H9 (cell line): ENCODE results near the gene CYB5RL. TPM values are rescaled to one million over a fixed set of nuclear protein-coding genes. Genes with fewer than 3 reads are reported as not detected.

ENCODE experiments used
- DNase-seq: peaks from one replicate; pipeline ENCODE4 v3.0.0-alpha.2; 2017
- H2AFZ ChIP-seq: one replicate; pipeline ENCODE4 v1.6.1; 2013; ENCODE audit warnings: mild to moderate bottlenecking, low read length, control low read depth, moderate library complexity
- H2AK5ac ChIP-seq: 2 replicates; pipeline ENCODE4 v1.6.1; 2013; ENCODE audit warnings: low read length, control low read depth, mixed read lengths; ENCODE audit not compliant: insufficient read length
- H2BK120ac ChIP-seq: one replicate; pipeline ENCODE4 v1.6.1; 2013; ENCODE audit warnings: low read depth, mild to moderate bottlenecking, low read length, control low read depth, inconsistent platforms; ENCODE audit not compliant: poor library complexity, severe bottlenecking
- H2BK12ac ChIP-seq: 2 replicates; pipeline ENCODE4 v1.6.1; 2013; ENCODE audit warnings: low read length, control low read depth, mixed read lengths, low read depth; ENCODE audit not compliant: insufficient read length
- H2BK15ac ChIP-seq: 2 replicates; pipeline ENCODE4 v1.6.1; 2013; ENCODE audit warnings: low read depth, low read length, control low read depth
- H2BK20ac ChIP-seq: one replicate; pipeline ENCODE4 v1.6.1; 2013; ENCODE audit warnings: low read depth, mild to moderate bottlenecking, low read length, control low read depth, inconsistent platforms; ENCODE audit not compliant: poor library complexity, severe bottlenecking
- H2BK5ac ChIP-seq: 2 replicates; pipeline ENCODE4 v1.6.1; 2013; ENCODE audit warnings: low read length, control low read depth, mixed read lengths; ENCODE audit not compliant: insufficient read length
- H3K14ac ChIP-seq: 2 replicates; pipeline ENCODE4 v1.6.1; 2013; ENCODE audit warnings: low read length, control low read depth; ENCODE audit not compliant: insufficient read depth
- H3K18ac ChIP-seq: 2 replicates; pipeline ENCODE4 v1.6.1; 2013; ENCODE audit warnings: low read depth, mild to moderate bottlenecking, mixed read lengths, low read length, control low read depth; ENCODE audit not compliant: insufficient read length
- H3K23ac ChIP-seq: 2 replicates; pipeline ENCODE4 v1.6.1; 2013; ENCODE audit warnings: low read length, control low read depth, mixed read lengths, low read depth; ENCODE audit not compliant: insufficient read length
- H3K23me2 ChIP-seq: 2 replicates; pipeline ENCODE4 v1.6.1; 2013; ENCODE audit warnings: low read depth, mild to moderate bottlenecking, mixed read lengths, low read length, control low read depth; ENCODE audit not compliant: insufficient read length, poor library complexity, severe bottlenecking
- H3K27ac ChIP-seq: 2 replicates; pipeline ENCODE4 v1.5.1; 2013; ENCODE audit warnings: low read length, control low read depth, mixed read lengths, low read depth; ENCODE audit not compliant: insufficient read length
- H3K27me3 ChIP-seq: 2 replicates; pipeline ENCODE4 v1.6.1; 2013; ENCODE audit warnings: low read length, control low read depth, inconsistent platforms; ENCODE audit not compliant: insufficient read depth
- H3K4ac ChIP-seq: 2 replicates; pipeline ENCODE4 v1.6.1; 2013; ENCODE audit warnings: low read depth, mild to moderate bottlenecking, control low read depth, inconsistent platforms, low read length, moderate library complexity
- H3K4me1 ChIP-seq: 2 replicates; pipeline ENCODE4 v1.6.1; 2013; ENCODE audit warnings: low read length, control low read depth, inconsistent platforms; ENCODE audit not compliant: insufficient read depth
- H3K4me2 ChIP-seq: 2 replicates; pipeline ENCODE4 v1.6.1; 2013; ENCODE audit warnings: low read length, control low read depth, mixed read lengths; ENCODE audit not compliant: insufficient read length, insufficient read depth
- H3K56ac ChIP-seq: 2 replicates; pipeline ENCODE4 v1.6.1; 2013; ENCODE audit warnings: low read depth, mild to moderate bottlenecking, mixed read lengths, low read length, control low read depth; ENCODE audit not compliant: insufficient read length
- H3K79me1 ChIP-seq: 2 replicates; pipeline ENCODE4 v1.6.1; 2013; ENCODE audit warnings: low read depth, mild to moderate bottlenecking, moderate library complexity, low read length, control low read depth, inconsistent platforms; ENCODE audit not compliant: insufficient read depth, poor library complexity, severe bottlenecking
- H3K79me2 ChIP-seq: 2 replicates; pipeline ENCODE4 v1.6.1; 2013; ENCODE audit warnings: low read length, control low read depth, inconsistent platforms; ENCODE audit not compliant: insufficient read depth
- H3K9ac ChIP-seq: 2 replicates; pipeline ENCODE4 v1.6.1; 2013; ENCODE audit warnings: low read length, control low read depth, mixed read lengths; ENCODE audit not compliant: insufficient read length; ENCODE audit errors: extremely low read depth
- H3K9me3 ChIP-seq: one replicate; pipeline ENCODE4 v1.6.1; 2013; ENCODE audit warnings: low read depth, low read length, inconsistent platforms; ENCODE audit not compliant: control insufficient read depth
- H3T11ph ChIP-seq: one replicate; pipeline ENCODE4 v1.6.1; 2013; ENCODE audit warnings: mild to moderate bottlenecking, low read length, control low read depth, inconsistent platforms
- H4K20me1 ChIP-seq: one replicate; pipeline ENCODE4 v1.6.1; 2013; ENCODE audit not compliant: control insufficient read depth, insufficient read length, insufficient read depth
- H4K5ac ChIP-seq: 2 replicates; pipeline ENCODE4 v1.6.1; 2013; ENCODE audit warnings: low read depth, mild to moderate bottlenecking, mixed read lengths, low read length, control low read depth; ENCODE audit not compliant: insufficient read length
- H4K8ac ChIP-seq: replicated peaks from 2 replicates; pipeline ENCODE4 v1.6.1; 2013; ENCODE audit warnings: low read length, control low read depth, mixed read lengths, low read depth; ENCODE audit not compliant: insufficient read length
- H4K91ac ChIP-seq: 2 replicates; pipeline ENCODE4 v1.6.1; 2013; ENCODE audit warnings: low read depth, mild to moderate bottlenecking, moderate library complexity, mixed read lengths, low read length, control low read depth; ENCODE audit not compliant: insufficient read length
- H3K27ac Mint-ChIP-seq, 3 experiments: 2 replicates in 2 of 3; 3 replicates in 1 of 3; pipeline ENCODE4 v1.8.0; 2020 to 2021; ENCODE audit warnings: mixed read lengths in 3 of 3, mild to moderate bottlenecking in 1 of 3, moderate library complexity in 1 of 3
- H3K27me3 Mint-ChIP-seq: 2 replicates; pipeline ENCODE4 v1.8.0; 2021; ENCODE audit warnings: low read depth, mild to moderate bottlenecking, moderate library complexity, mixed read lengths
- H3K36me3 Mint-ChIP-seq, 3 experiments: 2 replicates in 2 of 3; 3 replicates in 1 of 3; pipeline ENCODE4 v1.8.0; 2020 to 2021; ENCODE audit warnings: low read depth in 3 of 3, mixed read lengths in 3 of 3; ENCODE audit not compliant: insufficient read depth in 1 of 3
- H3K4me1 Mint-ChIP-seq, 2 experiments: 2 replicates each; pipeline ENCODE4 v1.8.0; 2020; ENCODE audit warnings: mixed read lengths in 2 of 2
- H3K4me3 Mint-ChIP-seq, 2 experiments: 2 replicates in 1 of 2; 3 replicates in 1 of 2; pipeline ENCODE4 v1.8.0; 2020 to 2021; ENCODE audit warnings: mild to moderate bottlenecking in 2 of 2, mixed read lengths in 2 of 2, moderate library complexity in 1 of 2
- H3K9me3 Mint-ChIP-seq, 2 experiments: 2 replicates in 1 of 2; 3 replicates in 1 of 2; pipeline ENCODE4 v1.8.0; 2020; ENCODE audit warnings: mild to moderate bottlenecking in 2 of 2, mixed read lengths in 2 of 2, moderate library complexity in 1 of 2
- WGBS: extraction: QIAGEN DNeasy Blood & Tissue Kit; methylation state at CpG from one replicate; pipeline ENCODE4 v1.1.7; 2013; ENCODE audit warnings: missing lambda C conversion rate, low lambda C conversion rate, mixed read lengths; ENCODE audit not compliant: insufficient read length; ENCODE audit errors: extremely low coverage; 5-methylcytosine and 5-hydroxymethylcytosine counted together
- total RNA-seq: library from RNA; stranded (reverse); gene quantifications from 2 replicates; pipeline ENCODE4 v1.2.1, GENCODE V29; 2021
- TF ChIP-seq, protein P1 (sequence below): fragments of 200-600 bp; sonication (generic); conservative IDR thresholded peaks from 3 replicates; pipeline ENCODE4 v1.8.0; 2021; ENCODE audit warnings: antibody characterized with exemption, mild to moderate bottlenecking

CYB5RL gene
- total RNA-seq, 1 experiment from 2014 or later: 12.6 TPM

DNA sequence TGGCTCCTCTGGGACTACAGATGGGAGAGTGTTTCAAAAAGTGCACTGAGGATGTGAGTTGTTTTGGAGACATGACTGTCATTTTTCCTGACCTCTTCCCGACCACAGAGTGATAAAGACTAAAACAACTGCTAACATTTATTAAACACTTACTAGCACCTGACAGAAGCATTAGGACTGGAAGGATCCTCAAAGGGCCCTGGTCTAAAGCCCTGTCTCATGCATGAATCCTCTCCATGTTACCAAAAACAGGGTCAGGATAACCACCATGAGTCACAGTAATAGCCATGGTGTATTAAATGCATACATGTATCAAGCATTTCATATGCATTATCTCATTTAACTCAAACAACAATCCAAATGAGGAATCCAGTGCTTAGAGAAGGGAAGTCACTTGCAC is 11.5 kb downstream of the CYB5RL start:
- no peak overlapping the region for H2BK20ac ChIP-seq
- H3K9ac ChIP-seq: no peak overlapping the region
- no peak overlapping the region for H4K5ac ChIP-seq
- Mint-ChIP-seq H3K4me3 (no peak overlapping the region), H3K4me1 (no peaks in the 10 kb centered on the region), H3K27ac (no peak overlapping the region), H3K9me3 (no peaks in the 10 kb centered on the region; a peak in 2 of 5 replicates), H3K36me3 (peaks cover 8 to 21% (median 13%) of the 10 kb centered on the region in 3 experiments; a peak in 6 of 7 replicates), H3K27me3 (peaks cover 2% of the 10 kb centered on the region; the same call in 1 of the 2 replicates)
- no peak overlapping the region for H3K4ac ChIP-seq
- no peak overlapping the region for H3K14ac ChIP-seq
- no peaks in the 10 kb centered on the region for H3K79me2 ChIP-seq
- no peak for DNase-seq
- no peak overlapping the region for H2BK120ac ChIP-seq
- H3K4me2 ChIP-seq: no peak overlapping the region
- no peak overlapping the region for H3T11ph ChIP-seq
- no peak overlapping the region for H3K56ac ChIP-seq
- no peak overlapping the region for H2BK12ac ChIP-seq
- H3K23ac ChIP-seq: no peak overlapping the region
- WGBS: no CpG with 5 or more reads among the region's 1 CpG
- no peak overlapping the region for H2AFZ ChIP-seq
- H4K20me1 ChIP-seq: no peaks in the 10 kb centered on the region
- no peak overlapping the region for H4K8ac ChIP-seq
- no peak overlapping the region for H2BK15ac ChIP-seq
- no peaks in the 10 kb centered on the region for H3K79me1 ChIP-seq
- no peak overlapping the region for H4K91ac ChIP-seq
- no peak overlapping the region for H3K18ac ChIP-seq
- no peaks in the 10 kb centered on the region for H3K9me3 ChIP-seq
- no peaks in the 10 kb centered on the region for H3K27me3 ChIP-seq
- no peak overlapping the region for H2AK5ac ChIP-seq
- no peaks in the 10 kb centered on the region for H3K4me1 ChIP-seq
- no peak overlapping the region for H3K27ac ChIP-seq
- no peaks in the 10 kb centered on the region for H3K23me2 ChIP-seq
- TF ChIP-seq, protein P1, sequence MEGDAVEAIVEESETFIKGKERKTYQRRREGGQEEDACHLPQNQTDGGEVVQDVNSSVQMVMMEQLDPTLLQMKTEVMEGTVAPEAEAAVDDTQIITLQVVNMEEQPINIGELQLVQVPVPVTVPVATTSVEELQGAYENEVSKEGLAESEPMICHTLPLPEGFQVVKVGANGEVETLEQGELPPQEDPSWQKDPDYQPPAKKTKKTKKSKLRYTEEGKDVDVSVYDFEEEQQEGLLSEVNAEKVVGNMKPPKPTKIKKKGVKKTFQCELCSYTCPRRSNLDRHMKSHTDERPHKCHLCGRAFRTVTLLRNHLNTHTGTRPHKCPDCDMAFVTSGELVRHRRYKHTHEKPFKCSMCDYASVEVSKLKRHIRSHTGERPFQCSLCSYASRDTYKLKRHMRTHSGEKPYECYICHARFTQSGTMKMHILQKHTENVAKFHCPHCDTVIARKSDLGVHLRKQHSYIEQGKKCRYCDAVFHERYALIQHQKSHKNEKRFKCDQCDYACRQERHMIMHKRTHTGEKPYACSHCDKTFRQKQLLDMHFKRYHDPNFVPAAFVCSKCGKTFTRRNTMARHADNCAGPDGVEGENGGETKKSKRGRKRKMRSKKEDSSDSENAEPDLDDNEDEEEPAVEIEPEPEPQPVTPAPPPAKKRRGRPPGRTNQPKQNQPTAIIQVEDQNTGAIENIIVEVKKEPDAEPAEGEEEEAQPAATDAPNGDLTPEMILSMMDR: no peak
- no peak overlapping the region for H2BK5ac ChIP-seq
